BJ (cell line): ENCODE data around the gene ZDHHC19. TPM values are rescaled to one million over a fixed set of nuclear protein-coding genes. Genes with fewer than 3 reads are reported as not detected.
"Not testable (repeated sequence)": the region's sequence is repeated elsewhere in the genome, so short reads cannot be mapped to it uniquely, and the experiment has no call there.

Source experiments
- CTCF ChIA-PET: fragments of 350-600 bp; formaldehyde crosslinking; extraction: SDS; loops from one replicate; lab custom pipeline; 2021; ENCODE audit warnings: antibody characterized with exemption, inconsistent platforms; lab: Yijun Ruan, JAX
- POLR2A ChIA-PET: fragments of 300-600 bp; sonication (Branson Sonifier 250); formaldehyde crosslinking; extraction: SDS; loops from one replicate; lab custom pipeline; 2021; ENCODE audit warnings: antibody characterized with exemption; lab: Charles Lee
- DNase-seq: peaks from one replicate; pipeline ENCODE4 v3.0.0-alpha.2; 2011; ENCODE audit warnings: low read depth
- H3K27me3 ChIP-seq: 2 replicates; pipeline ENCODE4 v1.6.0; 2011; ENCODE audit warnings: low read length; ENCODE audit not compliant: control insufficient read depth, insufficient read depth
- H3K36me3 ChIP-seq: 2 replicates; pipeline ENCODE4 v1.5.1; 2011; ENCODE audit warnings: low read length; ENCODE audit not compliant: control insufficient read depth, insufficient read depth
- H3K4me3 ChIP-seq: 2 replicates; pipeline ENCODE4 v1.5.1; 2011; ENCODE audit warnings: low read depth, mild to moderate bottlenecking, control low read depth, low read length
- polyA plus RNA-seq: library from polyadenylated mRNA; depleted of rRNA; stranded (reverse); fragments of >200 nt; gene quantifications from 2 replicates; pipeline ENCODE4 v1.2.3, GENCODE V29; 2011
- TF ChIP-seq, protein P1 (sequence below): IDR thresholded peaks from 2 replicates; pipeline ENCODE4 v1.5.1; 2011; ENCODE audit warnings: low read depth, mild to moderate bottlenecking, control low read depth, inconsistent platforms, low read length, moderate library complexity; ENCODE audit not compliant: insufficient read depth

The ZDHHC19 gene
- polyA plus RNA-seq, 1 experiment = not detected

DNA sequence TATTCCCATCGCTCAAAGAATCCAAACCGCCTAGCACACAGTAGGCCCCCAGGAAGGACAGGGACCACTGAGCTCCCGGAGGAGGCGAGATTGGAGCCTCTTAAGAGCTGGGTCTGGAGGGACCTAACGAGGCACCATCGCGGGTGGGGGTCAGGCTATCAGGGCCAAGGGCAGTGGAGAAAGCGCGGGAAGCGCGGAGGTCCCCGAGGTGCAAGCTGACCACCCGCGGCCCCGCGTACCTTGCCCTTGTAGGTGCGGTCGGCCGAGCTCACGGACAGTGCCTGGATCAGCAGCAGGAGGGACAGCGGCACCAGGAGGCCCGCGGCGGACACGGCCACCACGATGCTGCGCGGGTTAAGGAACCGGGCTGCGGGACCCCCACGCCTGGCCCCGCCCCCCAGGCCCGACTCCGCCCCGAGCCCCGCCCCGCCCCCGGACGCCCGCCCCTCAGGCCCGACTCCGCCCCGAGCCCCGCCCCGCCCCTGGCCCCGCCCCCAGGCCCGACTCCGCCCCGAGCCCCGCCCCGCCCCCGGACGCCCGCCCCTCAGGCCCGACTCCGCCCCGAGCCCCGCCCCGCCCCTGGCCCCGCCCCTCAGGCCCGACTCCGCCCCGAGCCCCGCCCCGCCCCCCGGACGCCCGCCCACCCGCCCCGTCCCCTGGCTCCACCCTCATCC lies 3.9 kb downstream of the ZDHHC19 start:
- POLR2A ChIA-PET = no interaction called here
- Histone ChIP-seq H3K4me3 (peak overlapping the region; percentile 38), H3K27me3 (peaks cover 11% of the 10 kb centered on the region), H3K36me3 (no peaks in the 10 kb centered on the region)
- TF ChIP-seq, protein P1, sequence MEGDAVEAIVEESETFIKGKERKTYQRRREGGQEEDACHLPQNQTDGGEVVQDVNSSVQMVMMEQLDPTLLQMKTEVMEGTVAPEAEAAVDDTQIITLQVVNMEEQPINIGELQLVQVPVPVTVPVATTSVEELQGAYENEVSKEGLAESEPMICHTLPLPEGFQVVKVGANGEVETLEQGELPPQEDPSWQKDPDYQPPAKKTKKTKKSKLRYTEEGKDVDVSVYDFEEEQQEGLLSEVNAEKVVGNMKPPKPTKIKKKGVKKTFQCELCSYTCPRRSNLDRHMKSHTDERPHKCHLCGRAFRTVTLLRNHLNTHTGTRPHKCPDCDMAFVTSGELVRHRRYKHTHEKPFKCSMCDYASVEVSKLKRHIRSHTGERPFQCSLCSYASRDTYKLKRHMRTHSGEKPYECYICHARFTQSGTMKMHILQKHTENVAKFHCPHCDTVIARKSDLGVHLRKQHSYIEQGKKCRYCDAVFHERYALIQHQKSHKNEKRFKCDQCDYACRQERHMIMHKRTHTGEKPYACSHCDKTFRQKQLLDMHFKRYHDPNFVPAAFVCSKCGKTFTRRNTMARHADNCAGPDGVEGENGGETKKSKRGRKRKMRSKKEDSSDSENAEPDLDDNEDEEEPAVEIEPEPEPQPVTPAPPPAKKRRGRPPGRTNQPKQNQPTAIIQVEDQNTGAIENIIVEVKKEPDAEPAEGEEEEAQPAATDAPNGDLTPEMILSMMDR = no peak
- DNase-seq = no peak
- CTCF ChIA-PET = interaction anchor here (1.1 kb wide), 1 partner anchor 181 kb away, joined by 4 read pairs; no protein-coding TSS in a partner anchor

DNA sequence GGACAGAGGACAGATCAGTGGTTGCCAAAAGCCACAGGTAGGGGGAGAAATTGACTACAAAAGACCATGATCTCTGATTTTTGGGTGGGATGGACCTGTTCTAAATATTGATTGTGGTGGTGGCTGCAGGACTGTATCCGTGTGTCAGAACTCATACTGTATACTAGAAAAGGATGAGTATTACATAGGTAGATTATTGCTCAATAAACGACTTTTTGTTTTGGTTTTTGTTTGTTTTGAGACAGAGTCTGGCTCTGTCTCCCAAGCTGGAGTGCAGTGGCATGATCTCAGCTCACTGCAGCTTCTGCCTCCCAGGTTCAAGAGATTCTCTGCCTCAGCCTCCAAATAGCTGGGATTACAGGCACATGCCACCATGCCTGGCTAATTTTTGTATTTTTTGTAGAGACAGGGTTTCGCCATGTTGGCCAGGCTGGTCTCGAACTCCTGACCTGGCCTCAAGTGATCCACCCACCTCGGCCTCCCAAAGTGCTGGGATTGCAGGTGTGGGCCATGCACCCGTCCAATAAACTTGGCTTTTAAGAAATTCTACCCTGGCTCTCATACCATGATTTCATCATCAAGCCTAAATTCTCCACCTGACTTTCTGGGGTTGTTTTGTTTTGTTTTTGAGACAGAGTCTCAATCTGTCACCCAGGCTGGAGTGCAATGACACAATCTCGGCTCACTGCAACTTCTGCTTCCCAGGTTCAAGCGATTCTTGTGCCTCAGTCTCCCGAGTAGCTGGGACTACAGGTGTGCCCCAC lies 5.6 kb downstream of the ZDHHC19 start:
- H3K36me3 ChIP-seq, DNase-seq, POLR2A ChIA-PET, H3K4me3 ChIP-seq: not testable (repeated sequence)
- CTCF ChIA-PET = interaction anchor here (0.8 to 1.5 kb wide), 2 partner anchors 9 to 133 kb away, joined by 3 read pairs; no protein-coding TSS in a partner anchor
- H3K27me3 ChIP-seq = peaks cover 11% of the 10 kb centered on the region

DNA sequence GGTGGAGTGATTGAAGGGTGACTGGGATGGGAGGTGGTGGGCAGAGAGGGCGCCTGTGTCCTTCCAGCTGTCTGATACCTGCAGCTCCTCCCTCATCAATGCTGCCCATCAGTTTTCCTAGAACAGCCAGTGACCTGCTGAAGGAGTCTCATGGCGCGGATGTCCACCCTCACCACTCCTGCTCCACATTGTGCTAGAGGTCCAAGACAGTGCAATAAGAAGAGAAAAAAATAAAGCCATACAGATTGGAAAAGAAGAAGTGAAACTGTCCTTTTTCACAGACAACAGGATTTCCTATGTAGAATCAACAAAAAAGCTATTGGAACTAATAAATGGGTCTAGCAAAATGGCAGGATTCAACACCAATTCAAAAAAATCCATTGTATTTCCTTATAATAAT lies 7.4 kb downstream of the ZDHHC19 start:
- DNase-seq = no peak
- H3K4me3 ChIP-seq = no peak overlapping the region
- H3K27me3 ChIP-seq = peaks cover 9% of the 10 kb centered on the region
- CTCF ChIA-PET = no interaction called here
- H3K36me3 ChIP-seq = no peaks in the 10 kb centered on the region
- POLR2A ChIA-PET = no interaction called here
- TF ChIP-seq, protein P1 = no peak

DNA sequence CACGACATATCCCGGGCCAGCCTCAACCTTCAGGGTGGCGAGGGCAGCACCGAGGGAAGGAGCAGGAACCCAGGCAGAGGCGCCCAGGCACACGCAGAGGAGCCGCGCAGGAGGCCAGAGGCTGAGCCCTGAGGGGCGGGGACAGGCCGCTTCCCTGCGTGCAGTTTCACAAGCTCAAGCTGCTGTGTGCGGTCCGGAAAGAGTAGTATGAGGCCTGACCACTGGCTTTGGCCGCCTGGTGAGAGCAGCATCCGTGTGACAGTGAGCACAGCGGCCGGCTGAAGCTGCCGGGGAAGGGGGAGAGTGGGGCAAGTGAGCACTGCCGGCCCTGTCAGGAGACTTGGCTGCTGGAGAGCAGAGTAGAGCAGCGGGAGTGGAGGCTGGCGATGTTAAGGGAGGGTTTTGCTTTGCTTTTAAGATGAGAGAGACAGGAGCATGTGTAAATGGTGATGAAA lies 8.7 kb downstream of the ZDHHC19 start:
- Histone ChIP-seq H3K36me3 (no peaks in the 10 kb centered on the region), H3K27me3 (peaks cover 5% of the 10 kb centered on the region), H3K4me3 (no peak overlapping the region)
- ChIA-PET POLR2A (no interaction called here), CTCF (interaction anchor here (0.9 kb wide), 1 partner anchor 176 kb away, joined by 3 read pairs; no protein-coding TSS in a partner anchor)
- DNase-seq = no peak
- TF ChIP-seq, protein P1 = no peak

DNA sequence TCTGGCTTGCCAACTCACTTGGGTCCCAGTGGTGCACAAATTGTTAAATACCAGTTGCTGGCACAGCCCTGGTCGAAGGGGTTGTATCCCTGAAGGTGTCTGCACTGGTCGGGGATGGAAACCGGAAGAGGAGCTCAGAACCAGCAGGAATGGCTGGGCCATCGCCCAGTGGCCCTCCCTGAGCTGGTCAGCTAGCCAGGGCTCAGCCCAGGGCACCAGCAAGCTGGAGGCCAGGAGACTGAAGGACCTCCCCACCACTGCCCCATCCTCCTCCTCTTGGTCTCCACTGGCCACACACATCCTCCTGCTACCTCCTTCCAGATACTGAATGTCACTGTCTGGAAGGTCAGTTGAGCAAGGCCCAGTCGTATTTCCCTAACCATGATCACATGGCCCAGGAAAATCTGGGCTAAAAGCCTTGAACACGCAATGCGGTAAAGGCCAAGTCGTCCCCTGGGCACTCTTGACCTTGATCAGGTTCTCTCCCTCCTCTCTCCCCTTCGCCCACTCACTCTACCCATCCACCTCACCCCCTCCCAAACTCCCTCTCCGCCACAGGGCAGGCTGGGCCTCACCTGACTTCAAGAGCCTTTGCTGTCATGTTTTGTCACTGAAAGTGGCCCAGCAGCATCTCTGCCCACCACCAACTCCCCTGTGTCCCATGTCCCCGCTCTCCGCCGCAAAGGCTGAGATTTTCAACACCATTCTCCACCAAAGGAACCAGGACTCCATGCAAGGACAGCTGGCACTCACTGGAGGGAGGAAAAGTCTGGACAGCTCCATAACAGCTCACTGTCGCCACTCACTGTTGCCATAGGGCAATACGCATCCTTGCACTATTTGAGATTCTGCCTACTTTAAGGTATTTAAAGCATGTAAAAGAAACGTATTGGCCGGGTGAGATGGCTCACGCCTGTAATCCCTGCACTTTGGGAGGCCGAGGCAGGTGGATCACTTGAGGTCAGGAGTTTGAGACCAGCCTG lies 12.1 kb downstream of the ZDHHC19 start:
- no peak for DNase-seq
- Histone ChIP-seq H3K4me3 (no peak overlapping the region), H3K36me3 (no peaks in the 10 kb centered on the region), H3K27me3 (peaks cover 5% of the 10 kb centered on the region)
- ChIA-PET POLR2A (no interaction called here), CTCF (interaction anchor here (0.6 to 3.6 kb wide), 5 partner anchors 12 to 174 kb away, joined by 3 to 30 read pairs (median 12); no protein-coding TSS in a partner anchor)
- TF ChIP-seq, protein P1 = 0 out of 2 replicates have a peak, but pooled peaks have one; percentile 4
